Stimulated activated naive CD4-positive, alpha-beta T cell (primary cell): ENCODE measurements around the gene FNBP1.
A peak's percentile ranks its signal among the peaks of the same experiment; 100 is the strongest.

ENCODE experiments used
- DNase-seq, 6 experiments: peaks; one replicate each; lab custom pipeline; 2025; lab: John Stamatoyannopoulos, UW

Gene FNBP1

GRCh38 chr9:130042885-130043653 lies at the start of gene FNBP1:
TSS of gene FNBP1 (minus strand) at chr9:130043189. CDS start at chr9:130042975, 214 bp downstream.
- DNase-seq, result peak; percentile 69 to 85 (median 78)

DNA sequence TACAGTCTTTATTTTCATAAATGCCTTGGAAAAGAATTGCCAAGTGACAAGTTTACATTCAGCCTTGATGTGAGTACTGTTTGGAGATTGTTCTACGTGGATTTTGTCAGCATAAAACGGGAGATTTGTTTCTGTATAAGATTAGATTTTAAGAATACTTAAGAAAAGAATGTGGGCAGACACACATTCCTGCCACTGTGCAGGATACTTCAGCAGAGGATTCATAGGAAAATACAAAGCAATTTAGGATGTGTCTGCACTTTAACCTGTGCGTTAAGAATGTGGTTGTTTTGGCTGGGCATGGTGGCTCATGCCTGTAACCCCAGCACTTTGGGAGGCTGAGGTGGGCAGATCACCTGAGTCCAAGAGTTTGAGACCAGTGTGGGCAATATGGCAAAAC lies 47.9 kb upstream of the FNBP1 start:
- DNase-seq, result no peak

DNA sequence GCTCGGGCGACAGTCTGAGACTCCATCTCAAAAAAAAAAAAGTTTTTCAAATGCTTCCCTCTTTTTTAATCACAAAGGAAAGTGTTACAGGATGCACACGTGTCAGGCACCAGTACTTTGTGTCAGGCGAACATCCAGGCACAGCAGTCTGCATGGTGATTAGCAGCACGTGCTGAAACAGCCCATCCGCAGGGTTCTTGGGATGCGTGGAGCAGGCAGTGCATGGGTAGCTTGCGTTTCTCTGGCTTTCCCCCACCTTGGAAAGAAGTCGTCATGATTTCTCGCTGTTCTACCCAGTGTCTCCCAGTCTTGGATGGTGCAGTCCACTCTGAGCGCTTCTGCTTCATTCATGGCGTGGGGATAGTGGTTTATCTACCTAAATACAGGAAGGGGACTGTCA lies 46.2 kb upstream of the FNBP1 start:
- DNase-seq, result no peak

GRCh38 chr9:130088051-130088450 lies 45.1 kb upstream of the FNBP1 start:
- no peak for DNase-seq

GRCh38 chr9:130084337-130084736 lies 41.3 kb upstream of the FNBP1 start:
- DNase-seq, result no peak

- DNase-seq, result no peak
Observed at GRCh38 chr9:130078547-130078946, 35.6 kb upstream of the FNBP1 start.

GRCh38 chr9:130073373-130073772 lies 30.4 kb upstream of the FNBP1 start:
- DNase-seq, result no peak

DNA sequence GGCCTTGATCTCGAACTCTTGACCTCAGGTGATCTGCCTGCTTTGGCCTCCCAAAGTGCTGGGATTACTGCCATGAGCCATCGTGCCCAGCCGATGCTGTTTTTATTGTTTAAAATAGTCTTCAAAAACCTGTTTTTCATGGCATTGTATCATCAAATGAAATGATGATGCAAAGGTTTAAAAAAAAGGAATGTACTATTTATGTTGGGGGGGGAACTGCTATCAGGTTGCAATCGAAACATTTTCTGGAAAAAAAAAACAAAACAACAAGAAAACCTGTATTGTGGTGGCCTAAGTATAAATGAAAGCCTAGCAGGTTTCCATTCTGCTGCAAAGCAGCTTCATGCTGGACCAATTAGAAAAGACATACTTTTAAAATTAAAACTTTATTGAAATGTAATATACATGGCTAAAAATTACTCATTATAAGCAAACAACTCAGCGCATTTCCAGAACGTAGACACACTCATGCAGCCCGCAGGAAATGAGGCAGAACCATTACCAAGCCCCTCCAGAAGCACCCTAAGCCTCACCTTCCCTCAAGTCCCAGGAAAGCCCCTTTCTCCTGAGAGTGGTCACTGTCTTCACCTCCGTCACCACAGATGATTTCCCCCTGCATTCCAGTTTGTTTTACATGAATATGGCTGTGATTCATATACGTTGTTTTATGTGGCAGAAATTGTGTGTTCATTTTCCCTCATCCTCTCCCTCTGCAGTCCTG lies 29.7 kb upstream of the FNBP1 start:
- no peak for DNase-seq

- DNase-seq, result no peak
Observed at GRCh38 chr9:130069048-130069447, 26.1 kb upstream of the FNBP1 start.

GRCh38 chr9:130064621-130065020 lies 21.6 kb upstream of the FNBP1 start:
- DNase-seq, result no peak

- no peak for DNase-seq
Observed at GRCh38 chr9:130062750-130063149, 19.8 kb upstream of the FNBP1 start.

- DNase-seq, result no peak
Observed at GRCh38 chr9:130060296-130060695, 17.3 kb upstream of the FNBP1 start.

DNA sequence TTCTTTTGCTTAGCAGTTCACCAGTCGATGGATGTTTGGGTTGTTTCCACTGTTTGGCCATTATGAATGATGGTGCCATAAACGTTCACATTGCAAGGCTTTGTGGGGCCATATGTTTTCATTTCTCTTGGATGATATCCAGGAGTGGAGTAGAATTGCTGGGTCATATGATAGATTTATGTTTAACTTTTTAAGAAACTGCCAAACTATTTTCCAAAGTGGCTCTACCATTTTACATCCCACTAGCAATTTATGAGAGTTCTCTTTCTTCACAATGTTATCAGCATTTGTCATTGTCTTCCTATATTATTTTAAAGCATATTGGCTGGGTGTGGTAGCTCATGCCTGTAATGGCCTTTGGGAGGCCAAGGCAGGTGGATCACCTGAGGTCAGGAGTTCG lies 15.9 kb upstream of the FNBP1 start:
- DNase-seq, result no peak

DNA sequence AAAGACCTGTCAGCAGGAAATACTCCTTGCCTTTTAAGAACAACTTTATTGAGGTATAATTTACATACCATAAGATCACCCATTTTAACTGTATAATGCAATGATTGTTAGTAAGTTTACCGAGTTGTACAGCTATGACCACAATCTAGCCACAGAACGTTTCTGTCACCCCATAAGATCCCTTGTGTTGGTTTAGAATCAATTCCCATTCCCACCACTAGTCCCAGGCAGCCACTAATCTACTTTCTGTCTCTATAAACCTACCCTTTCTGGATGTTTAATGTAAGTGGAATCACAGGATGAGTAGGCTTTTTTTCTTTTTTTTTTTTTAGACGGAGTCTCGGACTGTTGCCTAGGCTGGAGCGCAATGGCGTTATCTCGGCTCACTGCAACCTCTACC lies 15.2 kb upstream of the FNBP1 start:
- DNase-seq, result no peak

GRCh38 chr9:130054820-130055219 lies 11.8 kb upstream of the FNBP1 start:
- DNase-seq, result no peak

GRCh38 chr9:130054325-130054786 lies 11.4 kb upstream of the FNBP1 start:
- DNase-seq, result no peak

DNA sequence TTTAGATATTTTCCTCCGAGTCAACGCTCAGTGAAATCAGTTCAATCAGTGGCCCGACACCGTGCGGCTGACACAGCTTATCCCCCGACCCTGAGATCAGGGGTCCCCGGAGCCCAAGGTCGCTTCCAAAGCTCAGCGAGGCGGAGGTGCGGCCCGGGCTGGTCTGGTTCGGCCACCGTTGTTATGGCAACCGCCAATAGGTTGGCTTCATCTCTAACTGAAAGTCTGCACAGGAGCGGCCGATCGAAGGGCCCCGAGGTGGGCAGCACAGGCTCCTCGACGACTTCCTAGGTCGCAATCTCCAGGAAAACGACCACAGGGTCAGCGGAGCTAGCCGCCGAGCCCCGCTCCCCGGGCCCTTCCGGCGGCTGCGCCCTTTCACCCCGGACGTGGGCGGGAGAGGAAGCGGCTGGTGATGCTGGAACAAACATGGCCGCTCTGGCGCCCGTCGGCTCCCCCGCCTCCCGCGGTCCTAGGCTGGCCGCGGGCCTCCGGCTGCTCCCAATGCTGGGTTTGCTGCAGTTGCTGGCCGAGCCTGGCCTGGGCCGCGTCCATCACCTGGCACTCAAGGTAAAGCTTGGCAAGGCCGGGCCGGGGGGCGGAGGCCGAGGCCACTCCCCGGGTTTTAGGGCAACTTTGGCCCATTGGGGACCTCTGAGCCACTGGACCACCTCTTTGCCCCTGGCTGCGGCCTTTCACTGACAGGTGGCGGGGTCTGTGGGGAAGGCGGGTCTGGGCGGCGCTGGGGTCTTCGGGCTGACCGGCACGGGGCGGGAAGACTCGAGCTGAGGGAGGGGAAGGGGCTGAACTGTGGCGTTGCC lies 10.7 kb upstream of the FNBP1 start, which contains the start of gene GPR107:
Gene GPR107 (plus strand): TSS at position 403 of the 821 bp plus-strand sequence. CDS start 27 bp downstream, at position 430.
- peak; percentile 61 to 77 (median 66) for DNase-seq

DNA sequence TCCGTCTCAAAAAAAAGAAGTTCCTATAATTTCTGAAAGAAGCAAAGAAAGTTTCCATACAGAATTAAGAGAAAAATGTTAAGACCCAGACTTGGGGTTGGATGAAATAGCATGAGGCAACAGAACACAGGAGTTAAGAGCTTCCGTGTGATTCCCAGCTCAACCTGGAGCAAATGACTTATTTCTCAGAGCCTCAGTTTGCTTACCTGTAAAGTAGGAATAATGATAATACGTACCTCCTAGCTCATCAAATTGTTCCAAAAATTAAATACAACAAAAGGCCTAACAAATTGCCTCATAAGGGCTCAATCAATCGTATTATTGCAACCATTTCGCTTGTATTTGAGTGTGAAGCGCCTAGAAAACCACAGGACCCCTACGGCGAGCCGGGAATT lies 10.1 kb upstream of the FNBP1 start:
- DNase-seq, result no peak

DNA sequence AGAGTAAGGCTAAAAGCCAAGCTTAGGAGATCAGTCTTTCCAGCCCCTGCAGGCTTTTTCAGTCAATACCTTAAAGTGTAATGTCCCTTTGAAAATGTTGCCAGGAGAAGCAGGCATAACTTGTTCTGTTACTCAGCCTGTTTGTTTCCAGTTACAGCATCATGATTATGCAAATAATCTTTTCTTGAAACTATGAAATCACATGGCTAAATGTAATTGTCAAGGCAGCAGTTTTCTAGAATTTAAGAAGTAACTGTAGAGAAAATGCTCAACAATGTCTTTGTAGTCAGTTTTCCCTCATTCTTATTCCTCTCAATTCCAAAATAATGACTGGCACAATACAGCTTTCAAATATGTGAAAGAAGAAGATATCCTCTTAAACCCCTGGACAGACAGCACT lies 8.9 kb upstream of the FNBP1 start:
- no peak for DNase-seq

DNA sequence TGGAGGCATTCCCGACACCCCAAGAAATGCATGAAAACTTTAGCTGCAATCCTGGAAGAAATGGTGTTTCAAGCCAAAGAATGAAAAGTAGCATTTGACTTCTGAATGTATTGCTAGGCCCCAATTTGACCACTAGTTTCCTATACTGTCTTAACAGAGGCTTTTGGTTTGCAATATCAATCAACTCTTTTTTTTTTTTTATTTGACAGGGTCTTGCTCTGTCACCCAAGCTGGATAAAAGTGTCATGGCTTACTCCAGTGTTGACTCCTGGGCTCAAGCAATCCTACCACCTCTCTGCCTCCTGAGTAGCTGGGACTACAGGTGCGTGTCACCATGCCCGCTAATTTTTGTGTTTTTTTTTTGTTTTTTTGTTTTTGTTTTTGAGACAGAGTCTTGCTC lies 7.5 kb upstream of the FNBP1 start:
- no peak for DNase-seq

GRCh38 chr9:130049431-130050210 lies 6.6 kb upstream of the FNBP1 start:
- DNase-seq, result no peak
